GM12878 (cell line): ENCODE measurements around the gene CASTOR1. TPM values are rescaled to one million over a fixed set of nuclear protein-coding genes. Genes with fewer than 3 reads are reported as not detected.
A peak's percentile ranks its signal among the peaks of the same experiment; 100 is the strongest.

Experiments used
- ATAC-seq: fragments of 200-7000 bp; cut with Tn5 transposase; 3 replicates; pipeline ENCODE4 v1.9.1; 2020; ENCODE audit warnings: mild to moderate bottlenecking, moderate library complexity
- BruUV-seq: library from RNA; stranded (reverse); fragments of 400-500 nt; replicated peaks from 2 replicates; lab custom pipeline; 2021; lab: Mats Ljungman, UMichigan
- CTCF ChIA-PET: fragments of 300-600 bp; sonication (Branson Sonifier 250); formaldehyde crosslinking; extraction: SDS; loops from one replicate; lab custom pipeline; 2021; ENCODE audit warnings: inconsistent platforms; lab: Yijun Ruan, JAX
- POLR2A ChIA-PET: fragments of 350-600 bp; formaldehyde crosslinking; extraction: SDS; loops from one replicate; lab custom pipeline; 2021; ENCODE audit warnings: inconsistent platforms; lab: Charles Lee
- RAD21 ChIA-PET: fragments of 300-600 bp; sonication (Branson Sonifier 250); formaldehyde crosslinking; loops from one replicate; lab custom pipeline; 2023; ENCODE audit warnings: antibody characterized with exemption; ENCODE audit not compliant: unreplicated experiment; lab: Charles Lee
- SMC1A ChIA-PET: fragments of 300-600 bp; sonication (Branson Sonifier 250); formaldehyde crosslinking; loops from one replicate; lab custom pipeline; 2023; ENCODE audit not compliant: unreplicated experiment, uncharacterized antibody; lab: Charles Lee
- DNase-seq: peaks from one replicate; pipeline ENCODE4 v3.0.0-alpha.2; 2011; ENCODE audit warnings: low read depth, low spot score
- FAIRE-seq: peaks from 3 replicates; lab custom pipeline; 2011; peaks lifted over from hg19 to GRCh38; lab: Jason Lieb, UNC
- H2AFZ ChIP-seq: 2 replicates; pipeline ENCODE4 v1.6.0; 2011; ENCODE audit warnings: low read depth, low read length, control low read depth; ENCODE audit not compliant: control insufficient read depth
- H3K27ac ChIP-seq: 2 replicates; pipeline ENCODE4 v1.5.1; 2011; ENCODE audit warnings: control low read depth; ENCODE audit not compliant: control insufficient read depth, insufficient read depth
- H3K27me3 ChIP-seq, 2 experiments: replicated peaks in 1 of 2; 2 replicates each; pipeline versions ENCODE4 v1.6.0 to v1.6.1; 2011; ENCODE audit warnings: low read length in 1 of 2; ENCODE audit not compliant: control insufficient read depth in 2 of 2, insufficient read depth in 2 of 2
- H3K36me3 ChIP-seq, 2 experiments: 2 replicates each; pipeline ENCODE4 v1.5.1; 2011; ENCODE audit warnings: low read length in 1 of 2; ENCODE audit not compliant: control insufficient read depth in 2 of 2, insufficient read depth in 2 of 2
- H3K4me1 ChIP-seq: 2 replicates; pipeline ENCODE4 v1.6.1; 2011; ENCODE audit warnings: mild to moderate bottlenecking, low read length, moderate library complexity, mixed read lengths; ENCODE audit not compliant: control insufficient read depth, insufficient read depth
- H3K4me2 ChIP-seq: 2 replicates; pipeline ENCODE4 v1.6.0; 2011; ENCODE audit warnings: control low read depth; ENCODE audit not compliant: control insufficient read depth, insufficient read depth
- H3K4me3 ChIP-seq: fragments of 200-600 bp; sonication (generic); 2 replicates; pipeline ENCODE4 v1.5.1; 2016
- H3K79me2 ChIP-seq: 2 replicates; pipeline ENCODE4 v1.6.0; 2011; ENCODE audit warnings: low read length; ENCODE audit not compliant: control insufficient read depth, insufficient read depth
- H3K9ac ChIP-seq: 2 replicates; pipeline ENCODE4 v1.8.0; 2011; ENCODE audit warnings: low read length, control low read depth, mixed read lengths; ENCODE audit not compliant: control insufficient read depth, insufficient read depth
- H3K9me3 ChIP-seq: replicated peaks from 3 replicates; pipeline ENCODE4 v1.5.1; 2011; ENCODE audit warnings: mild to moderate bottlenecking, low read length; ENCODE audit not compliant: control insufficient read depth, insufficient read depth
- H4K20me1 ChIP-seq: 2 replicates; pipeline ENCODE4 v1.6.0; 2011; ENCODE audit not compliant: control insufficient read depth, insufficient read depth
- BRCA1 ChIP-seq: IDR thresholded peaks from 2 replicates; pipeline ENCODE4 v1.6.1; 2011; ENCODE audit warnings: low read depth, low read length, improper control_type of control experiment
- CREB1 ChIP-seq: IDR thresholded peaks from 2 replicates; pipeline ENCODE4 v1.6.1; 2012; ENCODE audit warnings: low read depth, mild to moderate bottlenecking, inconsistent platforms
- KAT2A ChIP-seq: conservative IDR thresholded peaks from 2 replicates; pipeline ENCODE4 v1.6.1; 2011; ENCODE audit warnings: low read depth, low read length; ENCODE audit not compliant: control insufficient read depth
- PKNOX1 ChIP-seq: fragments of 450-650 bp; IDR thresholded peaks from 2 replicates; pipeline ENCODE4 v1.6.1; 2016; ENCODE audit warnings: mild to moderate bottlenecking
- SMC3 ChIP-seq: IDR thresholded peaks from 2 replicates; pipeline ENCODE4 v1.6.1; 2011; ENCODE audit warnings: low read length, improper control_type of control experiment, borderline replicate concordance
- WGBS: methylation state at CpG from one replicate; pipeline ENCODE4 v1.1.6; 2016; ENCODE audit warnings: low lambda C conversion rate; ENCODE audit not compliant: insufficient replicate concordance, insufficient coverage; ENCODE audit errors: missing lambda C conversion rate; 5-methylcytosine and 5-hydroxymethylcytosine counted together
- in situ Hi-C: fragments of 300-500 bp; cut with MboI; formaldehyde crosslinking; loops from 9 replicates; pipeline ENCODE4 v1.14.3; 2018; ENCODE audit warnings: mixed read lengths
- intact Hi-C: fragments of 100-400 bp; cut with micrococcal nuclease; formaldehyde crosslinking; loops from one replicate; pipeline ENCODE4 v1.14.2; 2022; ENCODE audit not compliant: unreplicated experiment
- polyA plus RNA-seq, 11 experiments: library from polyadenylated mRNA; depleted of rRNA in 4 of 11; unstranded in 6 of 11; stranded (reverse) in 5 of 11; fragments of >200 nt; fragmentation: Nextera tagmentation in 4 of 11; fragmentation: Illumina TruSeq in 1 of 11; extraction: Ambion mirVana in 4 of 11; extraction: Trizol in 1 of 11; gene quantifications; 1 replicate in 1 of 11; 2 replicates in 10 of 11; pipeline versions ENCODE4 v1.2.1 to v1.2.3, GENCODE V29; 2011 to 2016; ENCODE audit warnings: inconsistent platforms in 2 of 11, missing spikeins in 2 of 11, low read depth in 1 of 11
- total RNA-seq, 4 experiments: library from RNA; depleted of rRNA in 3 of 4; stranded (reverse); fragments of >200 nt in 3 of 4; fragmentation: Illumina TruSeq in 1 of 4; extraction: Trizol in 1 of 4; gene quantifications; 2 replicates each; pipeline versions ENCODE4 v1.2.1 to v1.2.3, GENCODE V29; 2013 to 2021

The CASTOR1 gene
- total and polyA plus RNA-seq, 10 of the 15 experiments (the other 5 are each of a cell fraction or from before 2014, with no cell fraction given): 0.31 to 9.1 (median 3.3) TPM

GRCh38 chr22:30254314-30254713 is 35.0 kb downstream of the CASTOR1 start (continued):
- TF ChIP-seq CREB1 (no peak), BRCA1 (no peak), KAT2A (no peak)

GRCh38 chr22:30253205-30253852 is 36.0 kb downstream of the CASTOR1 start:
- 42% methylated on average over 21 of the region's 22 CpGs for WGBS
- H2AFZ ChIP-seq: no peak overlapping the region
- no peaks in the 10 kb centered on the region; a peak in 1 of 4 replicates for H3K27me3 ChIP-seq
- H4K20me1 ChIP-seq: no peaks in the 10 kb centered on the region
- no peaks in the 10 kb centered on the region for H3K9me3 ChIP-seq
- H3K79me2 ChIP-seq: no peaks in the 10 kb centered on the region
- DNase-seq (no peak), ATAC-seq (peak; percentile 30), FAIRE-seq (no peak)
- H3K4me3 ChIP-seq: no peak overlapping the region
- ChIA-PET SMC1A (interaction anchor here (1.2 kb wide), 1 partner anchor 34 kb away, joined by 4 read pairs; no protein-coding TSS in a partner anchor), POLR2A (interaction anchor here (0.6 kb wide), 1 partner anchor 95 kb away, joined by 3 read pairs; no protein-coding TSS in a partner anchor), RAD21 (interaction anchor here (1.0 kb wide), 1 partner anchor 35 kb away, joined by 3 read pairs; no protein-coding TSS in a partner anchor), CTCF (interaction anchor here (0.8 kb wide), 2 partner anchors 10 to 141 kb away, joined by 3 read pairs; no protein-coding TSS in a partner anchor)
- in situ Hi-C loops: no loop called here
- intact Hi-C loops: no loop called here
- peaks cover 10% of the 10 kb centered on the region for H3K4me1 ChIP-seq
- H3K27ac ChIP-seq: no peak overlapping the region
- no peaks in the 10 kb centered on the region for H3K36me3 ChIP-seq
- peak; percentile 34 for TF ChIP-seq PKNOX1
- TF ChIP-seq SMC3: no peak
- BruUV-seq: no TSS peak
- no peak overlapping the region for H3K4me2 ChIP-seq
- H3K9ac ChIP-seq: no peak overlapping the region
